PC-9 (cell line): ENCODE data around the gene OR2B3. TPM values are rescaled to one million over a fixed set of nuclear protein-coding genes. Genes with fewer than 3 reads are reported as not detected.

Experiments used
- BruUV-seq: library from RNA; stranded (reverse); fragments of 400-500 nt; replicated peaks from 2 replicates; lab custom pipeline; 2021; lab: Mats Ljungman, UMichigan
- CTCF ChIA-PET: fragments of 300-600 bp; sonication (Branson Sonifier 250); formaldehyde crosslinking; loops from one replicate; lab custom pipeline; 2022; ENCODE audit warnings: antibody characterized with exemption; lab: Charles Lee
- POLR2A ChIA-PET: fragments of 300-600 bp; sonication (Branson Sonifier 250); formaldehyde crosslinking; loops from one replicate; lab custom pipeline; 2022; ENCODE audit warnings: antibody characterized with exemption; ENCODE audit not compliant: unreplicated experiment; lab: Charles Lee
- DNase-seq, 2 experiments: peaks; one replicate each; pipeline versions ENCODE4 v3.0.0 to v3.0.0-alpha.2; 2015 to 2022; ENCODE audit warnings: mixed read lengths in 1 of 2
- H2AFZ ChIP-seq: fragments of 200-600 bp; sonication (generic); 2 replicates; pipeline ENCODE4 v1.8.1; 2017; ENCODE audit warnings: antibody characterized with exemption
- H3F3A ChIP-seq: fragments of 200-600 bp; sonication (generic); 2 replicates; pipeline ENCODE4 v1.8.1; 2017; ENCODE audit warnings: antibody characterized with exemption, mild to moderate bottlenecking, low read depth; ENCODE audit not compliant: insufficient read depth
- H3K27ac ChIP-seq: fragments of 200-600 bp; sonication (generic); 2 replicates; pipeline ENCODE4 v1.6.1; 2016; ENCODE audit warnings: mixed run types
- H3K27me3 ChIP-seq: fragments of 200-600 bp; sonication (generic); 2 replicates; pipeline ENCODE4 v1.6.1; 2016; ENCODE audit warnings: low read depth, mixed run types; ENCODE audit not compliant: insufficient read depth
- H3K36me3 ChIP-seq: fragments of 200-600 bp; sonication (generic); 2 replicates; pipeline ENCODE4 v1.6.1; 2016; ENCODE audit warnings: low read depth, mixed run types
- H3K4me1 ChIP-seq: fragments of 200-600 bp; sonication (generic); replicated peaks from 2 replicates; pipeline ENCODE4 v1.6.1; 2016; ENCODE audit warnings: mixed run types; ENCODE audit not compliant: insufficient read depth
- H3K4me2 ChIP-seq: fragments of 200-600 bp; sonication (generic); 2 replicates; pipeline ENCODE4 v1.6.1; 2017; ENCODE audit warnings: mixed run types
- H3K4me3 ChIP-seq: fragments of 200-600 bp; sonication (generic); 2 replicates; pipeline ENCODE4 v1.6.1; 2016; ENCODE audit warnings: mixed run types
- H3K79me2 ChIP-seq: fragments of 200-600 bp; sonication (generic); 2 replicates; pipeline ENCODE4 v1.6.1; 2017; ENCODE audit warnings: low read depth, mixed run types
- H3K9me2 ChIP-seq: fragments of 200-600 bp; sonication (generic); 2 replicates; pipeline ENCODE4 v1.8.1; 2017; ENCODE audit warnings: mild to moderate bottlenecking; ENCODE audit not compliant: insufficient read depth
- H3K9me3 ChIP-seq: fragments of 200-600 bp; sonication (generic); 2 replicates; pipeline ENCODE4 v1.8.1; 2016; ENCODE audit warnings: low read depth; ENCODE audit not compliant: insufficient read depth
- H4K20me1 ChIP-seq: fragments of 200-600 bp; sonication (generic); 2 replicates; pipeline ENCODE4 v1.8.1; 2017; ENCODE audit not compliant: insufficient read depth
- EZH2 ChIP-seq: fragments of 200-600 bp; sonication (generic); IDR thresholded peaks from 2 replicates; pipeline ENCODE4 v1.8.0; 2017; ENCODE audit warnings: antibody characterized with exemption, low read depth
- intact Hi-C: fragments of 100-400 bp; cut with micrococcal nuclease; formaldehyde crosslinking; loops from one replicate; pipeline ENCODE4 v1.10.0; 2022; ENCODE audit not compliant: unreplicated experiment
- total RNA-seq: library from RNA; stranded (reverse); gene quantifications from 2 replicates; pipeline ENCODE4 v1.2.3, GENCODE V29; 2021
- TF ChIP-seq, protein P1 (sequence below): fragments of 200-600 bp; sonication (generic); conservative IDR thresholded peaks from 2 replicates; pipeline ENCODE4 v1.6.1; 2017; ENCODE audit warnings: mixed run types, antibody characterized with exemption, mild to moderate bottlenecking, moderate library complexity

The OR2B3 gene
- total RNA-seq, 1 experiment from 2014 or later = not detected

DNA sequence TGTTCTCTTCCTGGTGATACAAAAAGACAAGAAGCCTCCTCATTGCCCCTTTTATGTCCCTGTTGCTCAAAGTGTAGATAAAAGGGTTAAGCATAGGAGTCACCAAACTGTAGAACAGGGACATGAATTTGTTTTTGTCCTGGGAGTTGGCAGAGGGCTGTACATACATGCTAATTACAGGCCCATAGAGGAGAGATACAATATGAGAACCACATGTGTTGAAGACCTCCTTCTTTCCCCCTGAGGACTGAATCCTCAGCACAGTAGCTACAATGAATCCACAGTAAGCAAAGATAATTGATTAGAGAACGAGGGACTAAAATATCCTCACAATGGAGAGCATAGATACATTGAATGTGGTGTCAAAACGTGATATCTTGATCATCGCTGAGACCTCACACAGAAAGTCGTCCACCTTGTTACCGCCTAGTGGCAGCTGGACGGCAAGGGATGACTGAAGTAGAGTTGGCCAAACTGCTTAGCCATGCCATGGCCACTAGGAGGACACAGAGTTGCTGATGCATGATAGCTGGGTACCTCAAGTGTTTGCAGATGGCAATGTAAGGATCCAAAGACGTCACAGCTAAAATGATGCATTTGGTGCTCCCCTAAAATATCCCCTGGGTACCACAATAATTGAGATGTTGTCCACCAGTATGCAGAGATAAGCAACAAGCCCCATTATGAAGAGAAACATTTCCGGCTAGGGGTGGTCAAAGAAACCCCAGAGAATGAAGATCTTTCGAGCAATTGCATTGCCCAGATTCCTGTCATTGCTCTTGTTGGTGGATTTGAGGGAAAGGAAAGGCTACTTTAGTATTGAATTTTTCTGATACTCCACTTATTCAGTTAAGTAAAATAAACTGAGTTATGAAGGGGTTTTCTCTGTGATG is 15.0 kb downstream of the OR2B3 start:
- ChIA-PET POLR2A (no interaction called here), CTCF (interaction anchor here (0.7 kb wide), 1 partner anchor 1535 kb away, joined by 3 read pairs; no protein-coding TSS in a partner anchor)
- no peaks in the 10 kb centered on the region for H3K9me3 ChIP-seq
- no peaks in the 10 kb centered on the region for H3K36me3 ChIP-seq
- no peak for TF ChIP-seq EZH2
- TF ChIP-seq, protein P1, sequence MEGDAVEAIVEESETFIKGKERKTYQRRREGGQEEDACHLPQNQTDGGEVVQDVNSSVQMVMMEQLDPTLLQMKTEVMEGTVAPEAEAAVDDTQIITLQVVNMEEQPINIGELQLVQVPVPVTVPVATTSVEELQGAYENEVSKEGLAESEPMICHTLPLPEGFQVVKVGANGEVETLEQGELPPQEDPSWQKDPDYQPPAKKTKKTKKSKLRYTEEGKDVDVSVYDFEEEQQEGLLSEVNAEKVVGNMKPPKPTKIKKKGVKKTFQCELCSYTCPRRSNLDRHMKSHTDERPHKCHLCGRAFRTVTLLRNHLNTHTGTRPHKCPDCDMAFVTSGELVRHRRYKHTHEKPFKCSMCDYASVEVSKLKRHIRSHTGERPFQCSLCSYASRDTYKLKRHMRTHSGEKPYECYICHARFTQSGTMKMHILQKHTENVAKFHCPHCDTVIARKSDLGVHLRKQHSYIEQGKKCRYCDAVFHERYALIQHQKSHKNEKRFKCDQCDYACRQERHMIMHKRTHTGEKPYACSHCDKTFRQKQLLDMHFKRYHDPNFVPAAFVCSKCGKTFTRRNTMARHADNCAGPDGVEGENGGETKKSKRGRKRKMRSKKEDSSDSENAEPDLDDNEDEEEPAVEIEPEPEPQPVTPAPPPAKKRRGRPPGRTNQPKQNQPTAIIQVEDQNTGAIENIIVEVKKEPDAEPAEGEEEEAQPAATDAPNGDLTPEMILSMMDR = peak; percentile 75
- no peaks in the 10 kb centered on the region for H3K9me2 ChIP-seq
- no peak overlapping the region for H3K27ac ChIP-seq
- intact Hi-C loops = no loop called here
- H2AFZ ChIP-seq = no peak overlapping the region; the same call in 1 of the 2 replicates
- H3F3A ChIP-seq = no peaks in the 10 kb centered on the region
- H3K27me3 ChIP-seq = peaks cover 3% of the 10 kb centered on the region; the same call in 1 of the 2 replicates
- H3K79me2 ChIP-seq = no peaks in the 10 kb centered on the region
- peak in 1 of 2 experiments; percentile 19 for DNase-seq
- no peak overlapping the region for H3K4me2 ChIP-seq
- no peaks in the 10 kb centered on the region for H3K4me1 ChIP-seq
- no peaks in the 10 kb centered on the region for H4K20me1 ChIP-seq
- H3K4me3 ChIP-seq = no peak overlapping the region
- no TSS peak for BruUV-seq

DNA sequence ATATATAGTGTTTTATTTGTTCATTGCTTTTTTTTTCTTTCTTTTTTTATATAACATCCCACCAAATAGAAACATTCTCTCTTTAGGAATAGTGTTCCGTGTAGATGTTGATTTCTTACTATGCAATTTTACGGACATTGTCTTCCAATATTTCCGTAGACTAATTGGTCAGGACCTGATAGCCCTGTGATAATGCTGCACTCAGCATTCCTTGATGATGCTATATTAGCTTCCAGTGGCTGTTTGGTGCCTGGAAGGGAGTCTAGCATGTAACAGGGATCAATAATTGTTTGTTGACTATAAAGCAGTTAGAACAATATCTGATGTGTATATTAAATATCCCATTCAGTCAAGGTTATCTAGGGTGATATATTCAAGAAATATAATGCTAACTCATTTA is 35.4 kb downstream of the OR2B3 start:
- H3K79me2 ChIP-seq = no peaks in the 10 kb centered on the region
- H3K4me1 ChIP-seq = no peaks in the 10 kb centered on the region
- no peak overlapping the region for H3K27ac ChIP-seq
- ChIA-PET POLR2A (no interaction called here), CTCF (no interaction called here)
- H3K4me2 ChIP-seq = no peak overlapping the region
- H3K9me3 ChIP-seq = no peaks in the 10 kb centered on the region
- no TSS peak for BruUV-seq
- no peak for DNase-seq
- H2AFZ ChIP-seq = no peak overlapping the region
- no peaks in the 10 kb centered on the region for H3F3A ChIP-seq
- H4K20me1 ChIP-seq = no peaks in the 10 kb centered on the region
- intact Hi-C loops = no loop called here
- H3K4me3 ChIP-seq = no peak overlapping the region
- 0 out of 2 replicates have a peak, but pooled peaks cover 3% of the 10 kb centered on the region for H3K9me2 ChIP-seq
- peaks cover 33% of the 10 kb centered on the region for H3K27me3 ChIP-seq
- H3K36me3 ChIP-seq = no peaks in the 10 kb centered on the region
- TF ChIP-seq, protein P1 = no peak
- TF ChIP-seq EZH2 = no peak

- no peaks in the 10 kb centered on the region for H3K79me2 ChIP-seq
- TF ChIP-seq, protein P1 = no peak
- TF ChIP-seq EZH2 = no peak
- POLR2A ChIA-PET = no interaction called here
- DNase-seq = no peak
- no peaks in the 10 kb centered on the region for H4K20me1 ChIP-seq
- CTCF ChIA-PET = no interaction called here
- no peaks in the 10 kb centered on the region for H3F3A ChIP-seq
- H3K4me1 ChIP-seq = no peaks in the 10 kb centered on the region
- peaks cover 6% of the 10 kb centered on the region; the same call in 1 of the 2 replicates for H3K9me2 ChIP-seq
- H3K4me2 ChIP-seq = no peak within 1 kb of the TSS
- BruUV-seq = no TSS peak
- peaks cover 19% of the 10 kb centered on the region for H3K27me3 ChIP-seq
- H3K27ac ChIP-seq = no peak within 1 kb of the TSS
- no peaks in the 10 kb centered on the region for H3K9me3 ChIP-seq
- H3K4me3 ChIP-seq = no peak within 1 kb of the TSS
- intact Hi-C loops = no loop called here
- no peak within 1 kb of the TSS for H2AFZ ChIP-seq
- no peaks in the 10 kb centered on the region for H3K36me3 ChIP-seq
Observed at GRCh38 chr6:29045075-29045474, 42.0 kb downstream of the OR2B3 start, which contains the start of gene OR2W1. TSS of gene OR2W1 (minus strand) at chr6:29045175. CDS start at chr6:29045175, 0 bp downstream.

Other genes with a start within 250 kb of the OR2B3 start
- 67.2 and 86.2 TPM in 2 replicates for gene TRIM27, start 163.3 kb downstream of the OR2B3 start, total RNA-seq
- 2.1 TPM in 2 replicates for gene ZNF311, start 82.0 kb downstream of the OR2B3 start, total RNA-seq
- gene OR2W1, start 42.1 kb downstream of the OR2B3 start, total RNA-seq = not detected in 2 replicates
- not detected in 2 replicates for gene OR2J1, start 12.2 kb upstream of the OR2B3 start, total RNA-seq
- gene OR2J3, start 20.7 kb upstream of the OR2B3 start, total RNA-seq = not detected in 2 replicates
- not detected in 2 replicates for gene OR2J2, start 83.6 kb upstream of the OR2B3 start, total RNA-seq
- gene OR14J1, start 214.4 kb upstream of the OR2B3 start, total RNA-seq = not detected in 2 replicates